ENCODE measurements around the gene SLC38A10.

The SLC38A10 gene

DNA sequence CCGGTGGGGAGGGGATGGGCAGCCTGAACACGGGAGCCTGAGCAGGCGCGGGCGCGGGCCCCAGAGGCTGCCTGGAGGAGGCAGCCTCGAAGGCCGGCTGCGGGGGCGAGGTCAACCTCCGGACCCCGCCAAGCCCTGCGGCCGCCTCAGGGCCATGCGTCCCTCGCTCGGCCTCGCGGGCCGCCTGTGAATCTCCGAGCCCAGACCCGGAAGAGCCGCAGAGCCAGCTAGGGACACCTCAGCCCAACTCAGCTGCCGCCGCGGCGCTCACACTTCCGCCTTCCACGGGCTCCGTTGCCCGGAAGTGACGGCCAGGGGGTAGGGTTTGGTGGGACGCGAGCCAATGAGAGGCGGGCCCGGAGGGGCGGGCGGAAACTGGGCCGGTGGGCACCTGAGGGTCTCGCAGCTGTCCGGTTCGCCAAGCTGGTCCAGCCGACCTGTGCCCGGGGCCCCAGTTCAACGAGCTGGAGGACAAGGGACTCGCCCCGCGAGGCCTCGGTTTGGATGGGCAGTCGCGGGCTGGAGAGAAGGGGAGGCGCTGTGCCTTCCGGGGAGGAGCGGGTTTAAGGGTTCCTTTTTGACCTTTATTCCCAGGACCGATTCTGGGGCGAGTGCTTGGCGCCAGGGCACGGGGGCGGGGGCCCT, at the start of gene SLC38A10:
TSS of gene SLC38A10 (minus strand) at position 277 of the 645 bp plus-strand sequence. CDS start 386 bp downstream, outside the sequence.
- DNase-seq (ENCODE audit: low read depth, low spot score): peak; percentile 33

DNA sequence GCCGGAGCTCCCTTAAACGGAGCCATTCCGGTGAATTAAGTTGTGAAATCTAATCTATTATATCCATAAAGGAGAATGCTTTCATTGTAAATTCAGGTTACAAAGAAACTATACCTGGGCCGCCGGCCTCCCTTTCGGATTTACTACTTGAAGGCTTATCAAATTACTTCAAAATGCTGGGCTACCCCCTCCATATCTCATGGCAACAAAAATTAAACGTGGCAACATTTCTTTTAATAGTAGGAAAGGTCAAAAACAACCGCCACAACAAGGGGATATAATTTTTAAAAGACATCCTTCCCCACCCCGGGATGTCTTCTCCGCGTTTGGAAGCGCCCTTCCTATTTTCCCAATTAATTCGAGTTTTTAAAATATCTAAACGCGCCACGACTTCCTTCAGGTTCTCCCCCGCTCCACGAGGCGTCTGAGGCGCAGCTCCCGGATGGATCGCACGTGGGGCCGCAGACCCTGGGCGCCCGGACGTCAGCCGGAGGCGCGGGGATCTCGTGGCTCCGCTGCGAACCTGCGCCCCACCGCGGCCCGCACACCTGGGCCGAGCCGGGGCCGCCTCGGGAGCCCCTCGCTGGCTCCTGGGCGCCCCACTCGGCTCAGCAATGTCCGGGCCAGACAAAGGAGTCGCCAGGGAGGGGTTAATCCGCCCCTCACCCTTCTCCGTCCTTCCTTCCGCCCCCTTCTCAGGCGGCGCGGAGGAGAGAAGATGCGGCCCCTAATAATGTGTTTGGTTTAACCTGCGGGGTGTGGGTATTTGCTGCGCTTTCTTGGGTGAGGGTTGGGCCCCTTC, 47.4 kb upstream of the SLC38A10 start:
- no peak for DNase-seq (ENCODE audit: low read depth, low spot score)

DNA sequence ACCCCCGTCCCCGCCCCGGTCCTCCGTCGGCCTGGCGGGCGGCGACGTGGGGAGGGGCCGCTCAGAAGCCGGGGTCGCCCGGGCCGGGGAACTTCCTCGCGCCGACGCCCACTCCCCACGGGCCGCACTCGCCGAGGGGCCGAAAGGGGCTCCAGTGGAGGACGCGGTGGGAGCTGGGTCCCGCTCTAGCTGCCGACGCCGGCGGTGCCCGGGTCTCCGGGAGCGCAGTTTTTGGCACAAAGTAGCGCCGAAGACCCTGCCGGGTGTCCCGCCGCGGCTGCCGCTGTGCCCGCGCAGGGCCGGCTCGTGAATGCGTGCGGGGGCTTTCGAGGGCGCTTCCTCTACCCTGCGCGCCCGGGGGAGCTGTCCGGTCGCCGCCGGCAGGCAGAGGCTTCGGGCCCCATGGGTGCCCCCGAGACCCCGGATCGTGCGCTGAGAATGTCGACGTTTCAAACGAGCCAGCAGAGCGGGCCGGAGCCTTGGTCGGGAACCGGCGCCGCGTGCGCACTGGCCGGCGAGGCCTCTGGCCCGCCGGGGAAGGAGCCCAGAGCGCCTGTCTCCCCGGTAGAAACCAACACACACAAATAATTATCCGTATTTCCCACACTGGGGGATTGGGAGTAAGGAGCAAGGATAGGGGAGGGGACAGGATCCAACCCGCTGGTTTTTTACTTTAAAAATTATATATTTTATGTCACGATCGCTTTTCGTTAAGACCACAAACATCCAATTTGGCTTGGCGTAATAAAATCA, 46.6 kb upstream of the SLC38A10 start:
- no peak for DNase-seq (ENCODE audit: low read depth, low spot score)

DNA sequence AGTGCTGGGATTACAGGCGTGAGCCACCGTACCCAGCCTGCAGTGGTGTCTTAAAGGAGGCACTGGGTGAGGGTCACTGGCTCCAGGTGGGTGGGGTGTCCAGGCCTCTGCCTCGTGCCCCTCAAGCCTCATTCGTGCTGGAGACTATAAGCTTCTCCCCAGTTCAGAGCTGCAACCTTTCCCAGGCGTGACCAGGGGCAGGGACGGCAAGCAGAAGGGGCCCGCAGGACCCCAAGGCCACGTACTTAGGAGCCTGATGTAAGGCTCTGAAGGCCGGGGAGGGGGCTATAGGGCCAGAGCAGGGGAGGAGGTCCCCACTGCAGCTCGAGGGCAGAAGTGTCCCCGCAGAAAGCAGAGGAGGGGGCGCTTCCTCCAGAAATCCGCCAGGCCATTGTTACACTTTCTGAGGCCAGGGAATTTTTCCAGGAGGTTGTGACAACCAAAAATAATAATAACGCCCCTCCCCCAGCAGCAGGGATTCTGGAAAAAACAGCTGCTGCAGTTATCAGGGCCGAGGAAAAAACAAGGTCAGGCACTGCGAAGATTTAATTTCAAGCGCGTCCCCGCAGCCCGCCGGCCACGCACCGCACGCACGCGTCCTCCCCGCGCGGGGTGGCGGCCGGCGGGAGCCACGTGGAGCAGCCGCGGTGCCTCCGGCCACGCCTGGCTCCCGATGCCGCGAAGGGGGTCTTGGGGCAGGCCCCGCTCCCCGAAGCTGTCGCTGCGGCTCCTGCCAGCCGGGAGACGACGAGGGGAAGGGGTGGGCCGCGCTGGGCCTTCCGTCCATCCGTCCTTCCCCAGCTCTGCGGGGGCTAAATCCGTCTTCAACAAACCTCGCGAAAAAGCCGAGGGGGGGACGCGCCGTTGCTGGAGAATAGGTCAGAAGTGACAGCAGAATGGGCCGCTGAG, 45.8 kb upstream of the SLC38A10 start:
- DNase-seq (ENCODE audit: low read depth, low spot score): no peak

DNA sequence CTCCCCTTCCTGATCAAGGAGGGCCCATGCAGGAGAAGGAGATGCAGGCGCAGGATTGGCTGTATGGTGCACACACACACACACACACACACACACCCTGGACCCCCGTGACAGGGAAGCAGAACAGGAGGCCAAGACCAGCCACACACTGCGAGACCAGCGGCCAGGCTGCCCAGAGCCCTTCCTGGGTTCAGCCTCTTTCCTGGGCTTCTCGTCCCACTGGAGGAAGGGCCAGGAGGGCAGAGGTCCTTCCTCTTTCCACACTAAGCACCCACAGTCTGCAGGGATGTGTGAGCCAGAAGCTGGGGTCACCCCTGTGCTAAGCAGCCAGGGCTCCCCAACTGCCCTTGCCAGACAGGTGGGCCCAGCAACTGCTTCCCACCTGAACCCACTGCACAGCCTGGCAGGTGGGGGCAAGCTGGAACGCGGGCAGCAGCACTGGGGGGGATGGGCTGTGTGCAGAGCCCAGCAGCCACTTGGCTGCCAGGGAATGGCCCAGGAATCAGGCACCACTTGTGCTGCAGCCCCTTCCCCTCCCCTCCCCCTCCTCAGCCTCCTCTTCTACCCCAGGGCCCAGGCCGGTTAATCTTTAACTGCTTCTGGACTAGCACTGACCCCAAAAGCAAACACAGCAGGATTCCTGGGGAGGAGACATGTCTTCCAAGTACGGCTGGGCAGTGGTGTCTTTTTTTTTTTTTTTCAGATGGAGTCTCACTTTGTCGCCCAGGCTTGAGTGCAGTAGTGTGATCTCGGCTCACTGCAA, 44.6 kb upstream of the SLC38A10 start:
- no peak for DNase-seq (ENCODE audit: low read depth, low spot score)

DNA sequence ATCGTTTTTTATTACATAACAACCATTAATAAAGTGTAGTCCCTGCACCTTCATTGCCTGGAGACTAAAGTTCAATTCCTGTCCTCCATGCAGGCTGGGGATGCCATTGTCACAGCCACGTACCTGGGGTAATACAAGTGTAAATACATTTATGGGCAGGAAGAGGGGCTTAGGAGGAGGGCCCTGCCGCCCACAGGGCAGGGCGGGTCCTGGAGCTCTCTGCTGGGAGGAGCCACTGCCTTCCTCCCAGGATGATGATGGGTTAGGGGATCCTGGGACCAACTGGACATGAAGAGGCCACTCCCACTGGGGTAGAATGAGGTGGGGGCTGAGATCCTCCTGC, 44.1 kb upstream of the SLC38A10 start:
- DNase-seq (ENCODE audit: low read depth, low spot score): no peak

DNA sequence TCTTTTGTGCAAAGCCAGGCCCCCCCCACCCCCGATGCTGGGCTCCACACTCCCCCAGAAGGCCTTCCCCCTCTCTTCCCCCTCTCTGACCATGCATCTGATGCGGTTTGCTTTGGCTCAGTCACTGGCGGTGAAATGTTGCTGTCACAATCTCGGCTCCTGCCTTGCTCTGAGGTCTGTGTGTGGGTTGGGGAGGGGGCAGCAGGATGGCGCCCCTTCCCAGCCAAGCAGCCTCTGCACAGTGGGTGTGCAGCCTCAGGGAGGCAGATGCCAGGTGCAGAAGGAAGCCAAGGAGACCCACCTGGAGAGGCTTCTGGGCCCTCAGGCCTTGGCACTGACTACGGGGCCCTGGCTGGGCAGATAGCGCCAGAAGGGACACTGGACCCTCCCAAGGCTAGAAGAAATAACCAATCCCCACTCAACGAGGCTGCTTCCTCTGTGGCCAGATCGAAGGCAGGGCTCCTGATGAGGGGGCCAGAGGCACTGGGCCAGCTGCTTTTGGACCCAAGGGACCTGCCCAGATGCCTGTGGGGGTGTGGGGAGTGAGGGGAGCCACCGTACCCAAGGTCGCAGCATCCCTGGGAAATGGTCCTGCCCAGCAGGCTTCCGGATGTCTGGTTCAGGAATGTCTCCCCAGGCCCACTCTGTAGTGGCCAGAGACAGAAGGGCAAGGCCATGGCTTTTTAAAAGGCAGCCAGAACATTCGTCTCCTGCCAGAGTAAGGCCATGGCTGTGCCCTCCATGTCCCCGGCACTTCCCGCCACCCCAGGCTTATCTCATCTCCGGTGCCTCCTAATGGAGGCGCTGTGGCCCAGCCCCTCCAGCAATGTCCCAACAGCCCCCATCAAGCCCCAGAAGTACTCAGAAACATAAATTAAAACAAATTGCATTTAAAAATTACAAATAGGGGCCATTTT, 43.4 kb upstream of the SLC38A10 start:
- DNase-seq (ENCODE audit: low read depth, low spot score): no peak

GRCh38 chr17:81337476-81337879, 42.4 kb upstream of the SLC38A10 start:
- DNase-seq (ENCODE audit: low read depth, low spot score): no peak

- no peak for DNase-seq (ENCODE audit: low read depth, low spot score)
Observed at GRCh38 chr17:81336930-81337325, 41.8 kb upstream of the SLC38A10 start.

GRCh38 chr17:81336296-81336929, 41.3 kb upstream of the SLC38A10 start:
- DNase-seq (ENCODE audit: low read depth, low spot score): no peak

GRCh38 chr17:81335773-81336157, 40.7 kb upstream of the SLC38A10 start:
- DNase-seq (ENCODE audit: low read depth, low spot score): no peak

DNA sequence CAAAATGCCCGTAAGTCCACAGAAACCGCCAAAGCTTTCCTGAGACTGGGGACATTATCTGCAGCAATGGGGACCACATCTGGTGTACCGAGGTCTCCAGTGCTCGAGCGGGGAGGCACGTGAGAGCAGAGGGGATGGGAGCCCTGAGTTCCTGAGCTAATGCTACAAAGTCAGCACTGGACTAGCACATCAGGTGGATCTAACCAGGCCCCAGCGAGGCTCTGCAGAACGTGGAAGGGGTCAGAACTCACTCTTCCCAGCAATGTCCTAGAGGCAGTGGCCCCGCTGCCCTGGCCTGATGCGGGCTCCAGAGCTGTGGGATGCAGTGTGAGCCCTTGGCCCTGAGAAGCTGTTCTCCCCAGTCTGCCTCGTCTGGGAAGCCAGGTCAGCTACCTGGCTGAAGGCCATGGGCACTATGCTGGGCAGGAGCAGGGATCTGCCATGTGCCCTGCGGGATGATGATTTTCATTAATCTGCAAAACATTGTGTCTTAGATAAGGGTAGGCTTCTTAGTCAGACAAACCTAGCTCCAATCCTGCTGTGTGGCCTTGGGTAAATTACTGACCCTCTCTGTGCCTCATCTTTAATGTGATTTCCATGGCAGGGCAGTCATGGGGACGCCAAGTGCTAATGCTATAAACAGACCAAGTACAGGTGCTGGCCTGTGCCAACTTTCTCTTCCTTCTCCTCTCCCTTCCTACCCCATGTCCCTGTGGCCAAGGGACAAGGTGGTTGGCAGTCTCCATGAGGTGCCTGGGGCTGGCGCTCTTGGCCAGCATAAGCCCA, 40.1 kb upstream of the SLC38A10 start:
- DNase-seq (ENCODE audit: low read depth, low spot score): no peak

GRCh38 chr17:81334391-81334901, 39.3 kb upstream of the SLC38A10 start:
- no peak for DNase-seq (ENCODE audit: low read depth, low spot score)

GRCh38 chr17:81333616-81334368, 38.7 kb upstream of the SLC38A10 start:
- no peak for DNase-seq (ENCODE audit: low read depth, low spot score)

DNA sequence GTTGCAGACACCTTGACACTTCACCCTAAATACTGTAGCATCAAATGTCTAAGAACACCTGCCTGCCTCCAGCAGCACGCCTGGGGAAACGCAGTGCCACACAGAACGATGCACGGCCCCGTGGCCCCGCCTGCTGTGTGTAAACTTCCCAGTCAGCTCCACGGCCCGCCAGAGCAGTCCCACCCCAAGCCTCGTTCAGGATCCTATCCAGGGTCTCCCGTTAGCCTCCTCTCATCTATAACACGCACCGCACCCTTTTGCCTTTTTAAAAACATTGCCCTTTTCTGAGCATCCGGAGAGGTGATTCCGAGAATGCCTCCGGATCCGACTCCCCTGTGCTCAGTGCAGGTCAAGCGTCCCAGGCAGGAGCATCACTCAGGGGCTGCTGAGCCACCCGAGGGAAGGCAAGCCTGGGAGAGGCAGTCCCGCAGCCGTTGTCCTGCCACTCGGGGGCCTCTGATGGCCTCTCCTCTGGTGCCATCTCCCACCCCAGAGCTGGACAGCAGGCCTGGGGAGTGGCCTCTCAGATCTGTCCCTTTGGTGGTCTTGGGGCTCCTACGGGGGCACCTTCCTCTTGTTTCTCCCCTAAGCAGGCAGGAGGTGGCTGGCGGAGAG, 37.9 kb upstream of the SLC38A10 start:
- no peak for DNase-seq (ENCODE audit: low read depth, low spot score)

- DNase-seq (ENCODE audit: low read depth, low spot score): no peak
Observed at GRCh38 chr17:81332118-81332834, 37.2 kb upstream of the SLC38A10 start.

Data from brain pericyte (primary cell).